Mammary epithelial cell (primary cell): ENCODE results near the gene COBL.

Source experiments
- CTCF ChIP-seq, 2 donors: IDR thresholded peaks in 1 of 2; conservative IDR thresholded peaks in 1 of 2; 2 replicates each; pipeline ENCODE4 v1.5.1; 2011 to 2012; ENCODE audit warnings: inconsistent platforms in 2 of 2, low read length in 2 of 2, mild to moderate bottlenecking in 2 of 2, control low read depth in 1 of 2, low read depth in 1 of 2; ENCODE audit not compliant: insufficient read depth in 1 of 2; ENCODE audit errors: extremely low read depth in 1 of 2
- EZH2 ChIP-seq: IDR thresholded peaks from 2 replicates; pipeline ENCODE4 v1.6.1; 2012; ENCODE audit warnings: low read length, inconsistent platforms, borderline replicate concordance

DNA sequence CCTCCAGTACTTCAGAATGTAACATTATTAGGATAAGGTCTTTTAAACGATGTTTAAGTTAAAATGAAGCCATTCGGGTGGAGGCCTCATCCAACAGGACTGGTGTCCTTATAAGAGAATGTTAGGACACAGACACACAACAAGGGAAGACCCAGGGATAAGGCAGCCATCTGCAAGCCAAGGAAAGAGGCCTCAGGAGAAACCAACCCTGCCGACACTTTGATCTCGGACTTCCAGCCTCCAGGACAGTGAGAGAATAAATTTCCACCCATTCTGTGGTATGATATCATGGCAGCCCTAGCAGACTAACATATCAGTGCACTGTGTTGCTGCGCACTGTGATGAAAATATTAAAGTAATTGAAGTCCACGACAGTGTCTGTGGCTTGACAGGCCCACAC is 250.8 kb downstream of the COBL start:
- TF ChIP-seq CTCF (conservative IDR thresholded peaks at IDR 0.05 in 1 of 2, IDR thresholded peaks at IDR 0.05 in 1 of 2; ENCODE audit: extremely low read depth in 1 of 2, insufficient read depth in 1 of 2, low read depth in 1 of 2, low read length in 2 of 2) = no peak
- TF ChIP-seq EZH2 = no peak
